HG03095 (cell line): ENCODE results near the gene SMARCD2.
"Not testable (repeated sequence)": the region's sequence is repeated elsewhere in the genome, so short reads cannot be mapped to it uniquely, and the experiment has no call there.

Experiments
- ATAC-seq: cut with Tn5 transposase; IDR thresholded peaks from one replicate; pipeline ENCODE4 v1.9.1; 2021; ENCODE audit warnings: moderate library complexity; ENCODE audit not compliant: unreplicated experiment

Gene SMARCD2

GRCh38 chr17:63853260-63853659 lies 10.8 kb upstream of the SMARCD2 start:
- no peak for ATAC-seq

GRCh38 chr17:63850401-63850800 lies 7.9 kb upstream of the SMARCD2 start:
- ATAC-seq = no peak

GRCh38 chr17:63848834-63849689 lies 6.6 kb upstream of the SMARCD2 start:
- ATAC-seq = peak; percentile 78

- ATAC-seq = no peak
Observed at GRCh38 chr17:63847525-63848249, 5.2 kb upstream of the SMARCD2 start.

- no peak for ATAC-seq
Observed at GRCh38 chr17:63845509-63845908, 3.0 kb upstream of the SMARCD2 start.

- no peak for ATAC-seq
Observed at GRCh38 chr17:63843910-63844677, 1.6 kb upstream of the SMARCD2 start.

- not testable (repeated sequence) for ATAC-seq
Observed at GRCh38 chr17:63843387-63843888, 953 bp upstream of the SMARCD2 start.

- peak; percentile 18 for ATAC-seq
Observed at GRCh38 chr17:63842173-63842539, 329 bp downstream of the SMARCD2 start.

- no peak for ATAC-seq
Observed at GRCh38 chr17:63841350-63842172, 924 bp downstream of the SMARCD2 start.

GRCh38 chr17:63840591-63841349 lies 1.7 kb downstream of the SMARCD2 start:
- no peak for ATAC-seq

GRCh38 chr17:63838631-63839171 lies 3.8 kb downstream of the SMARCD2 start:
- ATAC-seq = no peak

GRCh38 chr17:63837962-63838600 lies 4.4 kb downstream of the SMARCD2 start:
- ATAC-seq = no peak

- ATAC-seq = no peak
Observed at GRCh38 chr17:63837480-63837879, 5.0 kb downstream of the SMARCD2 start.

GRCh38 chr17:63836811-63837210 lies 5.7 kb downstream of the SMARCD2 start:
- no peak for ATAC-seq

GRCh38 chr17:63835167-63835720 lies 7.2 kb downstream of the SMARCD2 start:
- ATAC-seq = no peak

GRCh38 chr17:63834431-63835166 lies 7.9 kb downstream of the SMARCD2 start:
- ATAC-seq = no peak

- no peak for ATAC-seq
Observed at GRCh38 chr17:63833741-63834373, 8.6 kb downstream of the SMARCD2 start.
